ENCODE data around the gene HOXA13. TPM values are rescaled to one million over a fixed set of nuclear protein-coding genes. Genes with fewer than 3 reads are reported as not detected.

Gene HOXA13
- total RNA-seq = 0.13 and 0.26 TPM in 2 replicates
- 0.33 TPM for polyA plus RNA-seq (2012)

GRCh38 chr7:27199849-27200760, at the start of gene HOXA13:
TSS of gene HOXA13 (minus strand) at chr7:27200091. CDS start at chr7:27200077, 14 bp downstream.
- DNase-seq (ENCODE audit: low read depth) = peak; percentile 63

- DNase-seq (ENCODE audit: low read depth) = peak; percentile 40
Observed at GRCh38 chr7:27248911-27249723, 49.2 kb upstream of the HOXA13 start.

GRCh38 chr7:27248427-27248806, 48.5 kb upstream of the HOXA13 start:
- no peak for DNase-seq (ENCODE audit: low read depth)

GRCh38 chr7:27247452-27248426, 47.8 kb upstream of the HOXA13 start:
- no peak for DNase-seq (ENCODE audit: low read depth)

GRCh38 chr7:27247000-27247399, 47.1 kb upstream of the HOXA13 start:
- DNase-seq (ENCODE audit: low read depth) = no peak

GRCh38 chr7:27245798-27246691, 46.2 kb upstream of the HOXA13 start:
- peak; percentile 17 for DNase-seq (ENCODE audit: low read depth)

- DNase-seq (ENCODE audit: low read depth) = no peak
Observed at GRCh38 chr7:27245124-27245797, 45.4 kb upstream of the HOXA13 start.

- DNase-seq (ENCODE audit: low read depth) = no peak
Observed at GRCh38 chr7:27244488-27245123, 44.7 kb upstream of the HOXA13 start.

GRCh38 chr7:27243340-27244163, 43.7 kb upstream of the HOXA13 start:
- no peak for DNase-seq (ENCODE audit: low read depth)

GRCh38 chr7:27242555-27243339, 42.9 kb upstream of the HOXA13 start, which contains the start of gene EVX1:
TSS of gene EVX1 (plus strand) at chr7:27242802. CDS start at chr7:27243031, 229 bp downstream.
- DNase-seq (ENCODE audit: low read depth) = peak; percentile 18

GRCh38 chr7:27242154-27242553, 42.3 kb upstream of the HOXA13 start:
- no peak for DNase-seq (ENCODE audit: low read depth)

GRCh38 chr7:27241189-27242056, 41.5 kb upstream of the HOXA13 start:
- DNase-seq (ENCODE audit: low read depth) = no peak

GRCh38 chr7:27240015-27240731, 40.3 kb upstream of the HOXA13 start:
- DNase-seq (ENCODE audit: low read depth) = no peak

GRCh38 chr7:27239387-27240014, 39.6 kb upstream of the HOXA13 start:
- no peak for DNase-seq (ENCODE audit: low read depth)

GRCh38 chr7:27238979-27239386, 39.1 kb upstream of the HOXA13 start:
- DNase-seq (ENCODE audit: low read depth) = no peak
